OCI-LY7 (cell line): ENCODE measurements around the gene PAAF1.

Experiments
- EZH2phosphoT487 ChIP-seq: fragments of 200-600 bp; sonication (generic); IDR thresholded peaks from 2 replicates; pipeline ENCODE4 v1.6.1; 2018; ENCODE audit warnings: low read depth, borderline replicate concordance, mild to moderate bottlenecking, mixed run types, antibody characterized with exemption, low read length, moderate library complexity, mixed read lengths
- TF ChIP-seq, protein P1 (sequence below): fragments of 200-600 bp; sonication (generic); conservative IDR thresholded peaks from 2 replicates; pipeline ENCODE4 v1.5.1; 2014; ENCODE audit warnings: mild to moderate bottlenecking, antibody characterized with exemption, low read length, moderate library complexity, mixed read lengths

DNA sequence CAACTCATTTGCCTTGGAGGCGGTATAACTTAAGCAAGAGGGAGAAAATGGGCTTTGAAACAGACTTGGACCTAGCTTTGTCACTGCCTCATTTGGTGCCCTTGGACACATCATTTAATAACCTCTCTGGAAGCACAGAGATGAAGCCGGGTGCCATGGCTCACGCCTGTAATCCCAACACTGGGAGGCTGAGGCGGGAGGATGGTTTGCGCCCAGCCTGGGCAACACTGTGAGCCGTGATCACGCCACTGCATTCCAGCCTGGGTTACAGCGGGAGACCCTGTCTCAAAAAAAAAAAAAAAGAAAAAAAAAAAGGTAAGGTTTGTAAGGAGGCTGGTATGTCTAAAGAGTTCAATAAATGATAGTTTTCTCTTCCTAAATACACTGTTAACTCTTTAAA, 959 bp upstream of the PAAF1 start:
- TF ChIP-seq, protein P1, sequence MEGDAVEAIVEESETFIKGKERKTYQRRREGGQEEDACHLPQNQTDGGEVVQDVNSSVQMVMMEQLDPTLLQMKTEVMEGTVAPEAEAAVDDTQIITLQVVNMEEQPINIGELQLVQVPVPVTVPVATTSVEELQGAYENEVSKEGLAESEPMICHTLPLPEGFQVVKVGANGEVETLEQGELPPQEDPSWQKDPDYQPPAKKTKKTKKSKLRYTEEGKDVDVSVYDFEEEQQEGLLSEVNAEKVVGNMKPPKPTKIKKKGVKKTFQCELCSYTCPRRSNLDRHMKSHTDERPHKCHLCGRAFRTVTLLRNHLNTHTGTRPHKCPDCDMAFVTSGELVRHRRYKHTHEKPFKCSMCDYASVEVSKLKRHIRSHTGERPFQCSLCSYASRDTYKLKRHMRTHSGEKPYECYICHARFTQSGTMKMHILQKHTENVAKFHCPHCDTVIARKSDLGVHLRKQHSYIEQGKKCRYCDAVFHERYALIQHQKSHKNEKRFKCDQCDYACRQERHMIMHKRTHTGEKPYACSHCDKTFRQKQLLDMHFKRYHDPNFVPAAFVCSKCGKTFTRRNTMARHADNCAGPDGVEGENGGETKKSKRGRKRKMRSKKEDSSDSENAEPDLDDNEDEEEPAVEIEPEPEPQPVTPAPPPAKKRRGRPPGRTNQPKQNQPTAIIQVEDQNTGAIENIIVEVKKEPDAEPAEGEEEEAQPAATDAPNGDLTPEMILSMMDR: no peak
- TF ChIP-seq EZH2phosphoT487: no peak
